Transverse colon (tissue), 4 donors: ENCODE data around the gene CYP3A7.

Source experiments
- POLR2A ChIP-seq: fragments of 450-650 bp; IDR thresholded peaks from one replicate; pipeline ENCODE4 v1.6.1; 2016; ENCODE audit warnings: antibody characterized with exemption, mild to moderate bottlenecking, moderate library complexity
- POLR2AphosphoS5 ChIP-seq, 3 donors: sonication (generic); formaldehyde crosslinking; IDR thresholded peaks; one replicate each; pipeline ENCODE4 v1.6.1; 2016; ENCODE audit warnings: antibody characterized with exemption in 3 of 3
- TF ChIP-seq, protein P1 (sequence below), 5 experiments: fragments of 200-600 bp in 3 of 5; fragments of 450-650 bp in 2 of 5; sonication (generic) in 3 of 5; IDR thresholded peaks; 1 replicate in 2 of 5; 2 replicates in 3 of 5; pipeline ENCODE4 v1.5.1; 2016 to 2017; ENCODE audit warnings: antibody characterized with exemption in 5 of 5, inconsistent platforms in 3 of 5, mild to moderate bottlenecking in 2 of 5, moderate library complexity in 1 of 5

- TF ChIP-seq, protein P1, sequence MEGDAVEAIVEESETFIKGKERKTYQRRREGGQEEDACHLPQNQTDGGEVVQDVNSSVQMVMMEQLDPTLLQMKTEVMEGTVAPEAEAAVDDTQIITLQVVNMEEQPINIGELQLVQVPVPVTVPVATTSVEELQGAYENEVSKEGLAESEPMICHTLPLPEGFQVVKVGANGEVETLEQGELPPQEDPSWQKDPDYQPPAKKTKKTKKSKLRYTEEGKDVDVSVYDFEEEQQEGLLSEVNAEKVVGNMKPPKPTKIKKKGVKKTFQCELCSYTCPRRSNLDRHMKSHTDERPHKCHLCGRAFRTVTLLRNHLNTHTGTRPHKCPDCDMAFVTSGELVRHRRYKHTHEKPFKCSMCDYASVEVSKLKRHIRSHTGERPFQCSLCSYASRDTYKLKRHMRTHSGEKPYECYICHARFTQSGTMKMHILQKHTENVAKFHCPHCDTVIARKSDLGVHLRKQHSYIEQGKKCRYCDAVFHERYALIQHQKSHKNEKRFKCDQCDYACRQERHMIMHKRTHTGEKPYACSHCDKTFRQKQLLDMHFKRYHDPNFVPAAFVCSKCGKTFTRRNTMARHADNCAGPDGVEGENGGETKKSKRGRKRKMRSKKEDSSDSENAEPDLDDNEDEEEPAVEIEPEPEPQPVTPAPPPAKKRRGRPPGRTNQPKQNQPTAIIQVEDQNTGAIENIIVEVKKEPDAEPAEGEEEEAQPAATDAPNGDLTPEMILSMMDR (IDR thresholded peaks at IDR 0.05), result no peak
- TF ChIP-seq POLR2A (no peak), POLR2AphosphoS5 (IDR thresholded peaks at IDR 0.05) (no peak)
Observed at GRCh38 chr7:99778880-99779279, 43.9 kb upstream of the CYP3A7 start.
